OCI-LY1 (cell line): Measurements from ENCODE around the gene AQP10.

ENCODE experiments used
- H2AFZ ChIP-seq: fragments of 200-600 bp; sonication (generic), shearing (Covaris generic); 2 replicates; pipeline ENCODE4 v1.6.0; 2014; ENCODE audit warnings: antibody characterized with exemption, mild to moderate bottlenecking, low read length
- H3F3A ChIP-seq: fragments of 200-600 bp; sonication (generic), shearing (Covaris generic); 2 replicates; pipeline ENCODE4 v1.6.0; 2014; ENCODE audit warnings: mild to moderate bottlenecking, antibody characterized with exemption, low read length, moderate library complexity; ENCODE audit not compliant: insufficient read depth
- H3K27ac ChIP-seq: fragments of 200-600 bp; sonication (generic); 2 replicates; pipeline ENCODE4 v1.5.1; 2014; ENCODE audit warnings: low read length, mixed run types, mild to moderate bottlenecking, low read depth; ENCODE audit not compliant: poor library complexity, severe bottlenecking
- H3K27me3 ChIP-seq: fragments of 200-600 bp; sonication (generic); 2 replicates; pipeline ENCODE4 v1.6.0; 2014; ENCODE audit warnings: antibody characterized with exemption, mild to moderate bottlenecking, low read length, moderate library complexity; ENCODE audit not compliant: insufficient read depth
- H3K36me3 ChIP-seq: fragments of 200-600 bp; sonication (generic); 2 replicates; pipeline ENCODE4 v1.6.1; 2014; ENCODE audit warnings: mild to moderate bottlenecking, antibody characterized with exemption, low read length, moderate library complexity, mixed read lengths; ENCODE audit not compliant: insufficient read depth
- H3K4me1 ChIP-seq: fragments of 200-600 bp; sonication (generic); 2 replicates; pipeline ENCODE4 v1.5.1; 2014; ENCODE audit warnings: mild to moderate bottlenecking, low read length, moderate library complexity; ENCODE audit not compliant: insufficient read depth, severe bottlenecking
- H3K4me2 ChIP-seq: fragments of 200-600 bp; sonication (generic), shearing (Covaris generic); 2 replicates; pipeline ENCODE4 v1.6.1; 2014; ENCODE audit warnings: low read length
- H3K4me3 ChIP-seq: fragments of 200-600 bp; sonication (generic); 2 replicates; pipeline ENCODE4 v1.5.1; 2014; ENCODE audit warnings: low read length, low read depth, mild to moderate bottlenecking, mixed read lengths; ENCODE audit not compliant: poor library complexity, severe bottlenecking
- H3K79me2 ChIP-seq: fragments of 200-600 bp; shearing (Covaris generic); 2 replicates; pipeline ENCODE4 v1.6.1; 2016; ENCODE audit warnings: mixed run types, low read length, mixed read lengths; ENCODE audit not compliant: insufficient read depth
- H3K9ac ChIP-seq: fragments of 200-600 bp; sonication (generic), shearing (Covaris generic); 2 replicates; pipeline ENCODE4 v1.6.1; 2014; ENCODE audit warnings: mild to moderate bottlenecking, low read length, mixed read lengths
- H3K9me2 ChIP-seq: fragments of 200-600 bp; sonication (generic), shearing (Covaris generic); 2 replicates; pipeline ENCODE4 v1.6.1; 2014; ENCODE audit warnings: low read depth, mild to moderate bottlenecking, low read length, mixed read lengths
- H3K9me3 ChIP-seq: fragments of 200-600 bp; shearing (Covaris generic); 2 replicates; pipeline ENCODE4 v1.6.1; 2014; ENCODE audit warnings: low read length, mixed read lengths
- H4K20me1 ChIP-seq: fragments of 200-600 bp; sonication (generic), shearing (Covaris generic); 2 replicates; pipeline ENCODE4 v1.6.0; 2016; ENCODE audit warnings: mild to moderate bottlenecking, low read length; ENCODE audit not compliant: insufficient read depth
- EZH2 ChIP-seq: fragments of 200-600 bp; sonication (generic), shearing (Covaris generic); IDR thresholded peaks from 2 replicates; pipeline ENCODE4 v1.8.0; 2017; ENCODE audit warnings: borderline replicate concordance, mixed run types, mild to moderate bottlenecking, antibody characterized with exemption, low read length, moderate library complexity, mixed read lengths
- TF ChIP-seq, protein P1 (sequence below): fragments of 200-600 bp; sonication (generic), shearing (Covaris generic); IDR thresholded peaks from 2 replicates; pipeline ENCODE4 v1.5.1; 2017; ENCODE audit warnings: mild to moderate bottlenecking, antibody characterized with exemption, low read length, moderate library complexity, mixed read lengths

Gene AQP10

DNA sequence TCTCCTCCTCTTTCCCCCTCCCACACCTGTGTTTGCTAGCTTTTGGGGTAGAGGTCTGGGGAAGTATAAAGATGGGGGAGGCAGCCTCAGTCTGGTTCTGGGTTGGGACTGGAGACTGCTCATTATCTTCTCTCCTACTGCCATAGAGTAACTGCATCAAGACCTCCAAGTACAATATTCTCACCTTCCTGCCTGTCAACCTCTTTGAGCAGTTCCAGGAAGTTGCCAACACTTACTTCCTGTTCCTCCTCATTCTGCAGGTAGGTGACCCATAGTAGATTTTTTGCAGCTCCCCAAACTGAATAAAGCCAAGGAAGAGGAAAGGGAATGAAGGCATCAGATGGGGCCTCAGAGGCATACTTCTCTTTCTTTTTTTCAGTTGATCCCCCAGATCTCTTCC, 9.8 kb downstream of the AQP10 start:
- Histone ChIP-seq H3K4me1 (peaks cover 29% of the 10 kb centered on the region), H3K27me3 (0 out of 2 replicates have a peak, but pooled peaks cover 4% of the 10 kb centered on the region), H3F3A (no peaks in the 10 kb centered on the region), H3K4me2 (no peak overlapping the region), H3K4me3 (no peak overlapping the region), H3K9me3 (no peaks in the 10 kb centered on the region), H2AFZ (no peak overlapping the region), H4K20me1 (no peaks in the 10 kb centered on the region), H3K27ac (no peak overlapping the region), H3K79me2 (no peaks in the 10 kb centered on the region), H3K9me2 (no peaks in the 10 kb centered on the region), H3K36me3 (no peaks in the 10 kb centered on the region), H3K9ac (no peak overlapping the region)
- TF ChIP-seq, protein P1, sequence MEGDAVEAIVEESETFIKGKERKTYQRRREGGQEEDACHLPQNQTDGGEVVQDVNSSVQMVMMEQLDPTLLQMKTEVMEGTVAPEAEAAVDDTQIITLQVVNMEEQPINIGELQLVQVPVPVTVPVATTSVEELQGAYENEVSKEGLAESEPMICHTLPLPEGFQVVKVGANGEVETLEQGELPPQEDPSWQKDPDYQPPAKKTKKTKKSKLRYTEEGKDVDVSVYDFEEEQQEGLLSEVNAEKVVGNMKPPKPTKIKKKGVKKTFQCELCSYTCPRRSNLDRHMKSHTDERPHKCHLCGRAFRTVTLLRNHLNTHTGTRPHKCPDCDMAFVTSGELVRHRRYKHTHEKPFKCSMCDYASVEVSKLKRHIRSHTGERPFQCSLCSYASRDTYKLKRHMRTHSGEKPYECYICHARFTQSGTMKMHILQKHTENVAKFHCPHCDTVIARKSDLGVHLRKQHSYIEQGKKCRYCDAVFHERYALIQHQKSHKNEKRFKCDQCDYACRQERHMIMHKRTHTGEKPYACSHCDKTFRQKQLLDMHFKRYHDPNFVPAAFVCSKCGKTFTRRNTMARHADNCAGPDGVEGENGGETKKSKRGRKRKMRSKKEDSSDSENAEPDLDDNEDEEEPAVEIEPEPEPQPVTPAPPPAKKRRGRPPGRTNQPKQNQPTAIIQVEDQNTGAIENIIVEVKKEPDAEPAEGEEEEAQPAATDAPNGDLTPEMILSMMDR, result no peak
- no peak for TF ChIP-seq EZH2

DNA sequence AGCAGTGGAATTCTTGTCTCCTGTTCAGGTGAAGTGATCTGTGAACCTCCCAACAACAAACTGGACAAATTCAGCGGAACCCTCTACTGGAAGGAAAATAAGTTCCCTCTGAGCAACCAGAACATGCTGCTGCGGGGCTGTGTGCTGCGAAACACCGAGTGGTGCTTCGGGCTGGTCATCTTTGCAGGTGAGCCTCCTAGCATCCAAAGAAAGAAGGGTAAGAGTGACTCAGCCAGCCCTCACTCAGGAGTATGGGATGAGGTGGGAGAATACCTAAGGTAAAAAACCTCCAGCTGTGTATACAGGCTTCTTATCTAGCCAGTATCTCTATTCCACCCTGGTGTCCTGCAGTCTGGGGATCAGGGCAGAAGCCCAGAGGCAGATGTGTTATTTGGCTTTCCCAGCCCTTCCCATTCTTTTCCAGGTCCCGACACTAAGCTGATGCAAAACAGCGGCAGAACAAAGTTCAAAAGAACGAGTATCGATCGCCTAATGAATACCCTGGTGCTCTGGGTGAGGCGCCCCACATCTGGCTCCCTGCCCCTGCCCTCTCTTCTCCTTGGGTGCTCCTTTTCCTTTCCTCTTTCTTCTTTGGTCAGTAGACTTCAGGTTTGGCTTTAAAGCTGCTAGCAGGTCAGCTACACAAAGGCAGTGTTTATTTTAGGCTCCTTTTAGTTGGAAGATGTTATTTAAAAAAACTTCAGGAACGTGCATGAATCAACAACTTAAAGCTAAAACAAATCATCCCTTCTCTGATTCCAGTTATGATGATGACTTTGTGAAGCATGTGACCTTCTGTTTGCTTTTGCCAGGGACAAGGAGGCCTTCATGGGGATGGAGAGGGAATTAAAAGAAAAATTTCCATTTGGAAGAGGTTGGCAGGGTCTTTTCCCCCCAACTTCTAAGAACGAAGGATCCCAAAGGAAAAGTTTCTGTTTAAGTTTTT, 13.5 kb downstream of the AQP10 start:
- H3K9ac ChIP-seq, result peak overlapping the region; percentile 19; the same call in 1 of the 2 replicates
- H3K4me3 ChIP-seq, result no peak overlapping the region
- H4K20me1 ChIP-seq, result no peaks in the 10 kb centered on the region
- H3K36me3 ChIP-seq, result no peaks in the 10 kb centered on the region
- no peak overlapping the region for H2AFZ ChIP-seq
- H3F3A ChIP-seq, result no peaks in the 10 kb centered on the region
- H3K4me2 ChIP-seq, result no peak overlapping the region; the same call in 1 of the 2 replicates
- 0 out of 2 replicates have a peak, but pooled peaks cover 1% of the 10 kb centered on the region for H3K27me3 ChIP-seq
- H3K9me2 ChIP-seq, result no peaks in the 10 kb centered on the region
- no peaks in the 10 kb centered on the region for H3K79me2 ChIP-seq
- TF ChIP-seq, protein P1, result no peak
- no peaks in the 10 kb centered on the region for H3K9me3 ChIP-seq
- no peak overlapping the region for H3K27ac ChIP-seq
- peaks cover 6% of the 10 kb centered on the region for H3K4me1 ChIP-seq

DNA sequence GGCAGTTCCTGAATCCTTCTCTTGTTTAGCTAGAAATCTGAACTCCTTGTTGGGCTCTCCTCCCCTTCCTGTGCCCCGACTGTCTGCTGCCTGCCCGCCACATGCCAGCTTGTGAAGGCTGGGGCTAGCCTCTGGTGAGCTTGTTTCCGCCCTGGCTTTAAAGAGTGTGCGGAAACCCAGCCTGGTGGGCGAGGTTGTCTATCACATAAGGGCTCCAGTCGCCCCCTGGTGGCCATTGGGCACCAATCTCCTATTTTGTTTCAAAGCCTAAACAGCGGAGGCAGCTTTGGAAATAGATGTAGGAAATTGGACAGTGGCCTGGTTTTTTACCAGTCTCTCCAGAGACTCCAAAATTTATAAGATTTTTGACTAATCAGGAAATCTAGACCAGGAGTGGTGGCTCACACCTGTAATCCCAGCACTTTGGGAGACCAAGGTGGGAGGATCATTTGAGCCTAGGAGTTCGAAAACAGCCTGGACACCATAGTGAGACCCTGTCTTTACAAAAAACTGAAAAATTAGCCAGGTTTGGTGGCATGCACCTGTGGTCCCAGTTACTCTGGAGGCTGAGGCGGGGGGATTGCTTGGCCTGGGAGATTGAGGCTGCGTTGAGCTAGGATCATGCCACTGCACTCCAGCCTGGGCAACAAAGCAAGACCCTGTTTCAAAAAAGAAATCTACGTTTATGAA, 14.3 kb downstream of the AQP10 start:
- Histone ChIP-seq H3K4me1 (peaks cover 6% of the 10 kb centered on the region), H3K27me3 (no peaks in the 10 kb centered on the region), H3K4me2 (no peak overlapping the region; the same call in 1 of the 2 replicates), H4K20me1 (no peaks in the 10 kb centered on the region), H3K27ac (no peak overlapping the region), H3F3A (no peaks in the 10 kb centered on the region), H3K9ac (peak overlapping the region; percentile 19; the same call in 1 of the 2 replicates), H3K79me2 (no peaks in the 10 kb centered on the region), H3K4me3 (no peak overlapping the region), H2AFZ (no peak overlapping the region), H3K36me3 (no peaks in the 10 kb centered on the region), H3K9me2 (no peaks in the 10 kb centered on the region), H3K9me3 (no peaks in the 10 kb centered on the region)
- TF ChIP-seq, protein P1, result peak; percentile 87
- no peak for TF ChIP-seq EZH2
